ENCODE measurements around the gene PEX19.

Gene PEX19

DNA sequence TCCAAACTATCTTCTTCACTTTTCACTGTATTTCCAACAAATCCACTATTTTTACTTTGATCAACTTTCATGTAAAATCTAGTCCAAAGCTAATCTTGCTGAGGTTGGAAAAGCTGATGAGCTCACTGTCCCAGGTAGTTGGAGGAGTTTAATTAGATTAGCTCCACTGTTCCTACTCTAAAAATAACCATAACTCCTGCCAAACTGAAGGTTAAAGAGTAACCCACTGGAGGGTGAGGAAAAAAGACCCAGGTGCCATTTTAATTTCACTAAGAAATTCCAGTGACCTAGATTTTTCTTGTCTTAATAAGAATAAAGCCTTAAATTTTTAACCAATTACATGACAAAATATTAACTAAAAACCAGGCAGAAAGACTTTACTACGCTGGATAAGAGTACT lies 37.9 kb downstream of the PEX19 start:
- POLR2A ChIA-PET = no interaction called here
- CTCF ChIA-PET = interaction anchor here (1.0 to 1.2 kb wide), 2 partner anchors 12 to 54 kb away, joined by 3 to 5 read pairs; no protein-coding TSS in a partner anchor
- no peak for DNase-seq (ENCODE audit: extremely low spot score)
- no peak for TF ChIP-seq CTCF (IDR thresholded peaks at IDR 0.05; ENCODE audit: control extremely low read depth, extremely low read depth, low read depth, missing control alignments)

DNA sequence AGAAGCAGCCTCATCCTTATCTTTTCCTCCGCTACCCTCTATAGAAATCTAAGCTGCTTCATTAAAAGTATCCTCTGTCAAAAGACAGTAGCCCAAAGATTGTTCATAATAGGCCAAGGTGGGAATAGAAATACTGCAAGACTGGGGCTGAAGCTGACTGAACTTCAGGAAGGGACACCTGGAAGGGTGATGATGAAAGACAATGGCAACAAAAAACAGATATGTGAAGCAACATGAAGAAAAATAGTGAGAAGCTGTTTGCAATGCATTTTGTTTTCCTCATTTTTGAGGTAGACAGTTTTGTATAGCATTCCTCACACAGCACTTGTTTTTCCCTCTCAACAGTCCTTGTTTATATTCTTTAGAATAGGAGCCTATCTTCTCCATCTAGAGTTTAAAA lies 39.5 kb downstream of the PEX19 start:
- ChIA-PET POLR2A (no interaction called here), CTCF (interaction anchor here (1.0 to 4.4 kb wide), 5 partner anchors 10 to 199 kb away, joined by 3 to 24 read pairs (median 5); no protein-coding TSS in a partner anchor)

DNA sequence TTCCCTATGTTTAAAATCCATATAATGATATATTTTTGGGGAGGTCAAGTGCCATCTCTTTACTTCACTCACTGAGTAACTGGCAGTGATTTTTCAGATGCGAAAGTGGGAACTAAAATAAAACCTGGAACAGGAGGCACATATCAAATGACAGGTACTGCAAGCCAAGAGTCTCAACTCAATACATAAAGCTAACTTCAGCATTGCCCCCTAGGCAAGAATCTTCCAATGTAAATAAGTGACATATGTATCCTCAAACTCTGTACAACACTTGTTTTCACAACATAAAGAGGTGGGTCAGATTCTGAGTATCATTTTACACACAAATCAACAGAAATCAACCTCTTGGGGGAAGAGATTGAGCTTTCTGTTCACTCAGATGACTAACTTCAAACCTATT lies 40.7 kb downstream of the PEX19 start:
- ChIA-PET CTCF (interaction anchor here (0.8 to 7.3 kb wide), 7 partner anchors 9 to 197 kb away, joined by 3 to 84 read pairs (median 5); no protein-coding TSS in a partner anchor), POLR2A (no interaction called here)
- no peak for DNase-seq (ENCODE audit: extremely low spot score)
- no peak for TF ChIP-seq CTCF (IDR thresholded peaks at IDR 0.05; ENCODE audit: control extremely low read depth, extremely low read depth, low read depth, missing control alignments)

More for the DNA sequence above, 39.5 kb downstream of the PEX19 start:
- no peak for DNase-seq (ENCODE audit: extremely low spot score)
- TF ChIP-seq CTCF (IDR thresholded peaks at IDR 0.05; ENCODE audit: control extremely low read depth, extremely low read depth, low read depth, missing control alignments) = no peak

DNA sequence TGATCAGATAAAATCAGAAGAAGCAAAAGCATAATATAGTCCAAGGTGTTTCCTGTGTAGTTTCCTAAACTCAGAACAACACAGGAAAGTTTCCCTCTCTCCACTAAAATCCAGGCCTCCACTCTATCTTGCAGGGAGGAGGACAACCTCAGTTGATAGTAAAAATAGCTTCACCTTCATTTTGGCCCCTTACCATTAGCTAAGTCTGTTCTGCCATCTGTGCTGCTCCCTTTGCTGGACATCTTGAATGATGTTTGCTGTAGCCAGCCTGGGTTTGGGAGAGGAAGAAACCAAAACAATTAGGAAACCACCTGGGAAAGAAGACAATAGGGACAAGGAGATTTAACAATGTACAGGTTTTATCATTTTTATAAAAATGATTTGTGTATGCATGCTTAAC lies 41.2 kb downstream of the PEX19 start:
- ChIA-PET POLR2A (no interaction called here), CTCF (interaction anchor here (0.8 to 7.3 kb wide), 6 partner anchors 9 to 82 kb away, joined by 3 to 84 read pairs (median 6); no protein-coding TSS in a partner anchor)
- no peak for DNase-seq (ENCODE audit: extremely low spot score)
- no peak for TF ChIP-seq CTCF (IDR thresholded peaks at IDR 0.05; ENCODE audit: control extremely low read depth, extremely low read depth, low read depth, missing control alignments)

DNA sequence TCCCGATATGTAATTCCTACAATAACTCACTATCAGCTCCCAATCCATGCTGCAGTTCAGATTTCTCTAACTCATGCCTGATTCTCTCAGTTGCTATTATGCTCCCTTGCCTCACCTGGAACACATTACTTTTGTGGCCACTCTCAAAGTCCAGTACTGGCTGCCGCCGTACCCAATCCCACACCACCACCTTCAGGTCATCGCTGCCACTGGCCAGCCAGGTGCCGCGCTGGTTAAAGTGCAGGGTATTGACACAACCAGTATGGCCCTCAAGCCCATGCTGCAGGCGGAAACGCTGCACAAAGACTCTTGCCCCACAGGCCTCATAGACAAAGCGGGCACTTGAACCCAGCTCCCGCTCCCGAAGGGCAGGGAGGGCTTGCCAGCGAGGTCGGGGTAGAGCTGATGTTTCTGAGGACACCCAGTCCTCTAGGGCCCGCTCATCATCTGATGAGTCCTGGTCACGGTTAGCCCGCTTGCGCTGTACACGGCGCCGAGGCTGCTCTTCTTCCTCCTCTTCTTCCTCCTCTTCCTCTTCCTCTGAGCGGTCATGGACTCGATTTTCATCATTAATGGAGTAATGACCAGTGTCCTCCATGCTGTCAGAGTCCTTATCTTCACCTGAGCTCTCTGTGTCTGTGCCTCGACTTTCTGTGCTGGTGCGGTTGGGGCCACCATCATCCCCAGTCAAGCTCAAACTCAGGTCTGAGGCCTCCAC lies 45.2 kb downstream of the PEX19 start:
- TF ChIP-seq CTCF (IDR thresholded peaks at IDR 0.05; ENCODE audit: control extremely low read depth, extremely low read depth, low read depth, missing control alignments) = no peak
- POLR2A ChIA-PET = no interaction called here
- DNase-seq (ENCODE audit: extremely low spot score) = no peak
- CTCF ChIA-PET = interaction anchor here (0.9 to 7.3 kb wide), 13 partner anchors 9 to 193 kb away, joined by 3 to 84 read pairs (median 5); no protein-coding TSS in a partner anchor

DNA sequence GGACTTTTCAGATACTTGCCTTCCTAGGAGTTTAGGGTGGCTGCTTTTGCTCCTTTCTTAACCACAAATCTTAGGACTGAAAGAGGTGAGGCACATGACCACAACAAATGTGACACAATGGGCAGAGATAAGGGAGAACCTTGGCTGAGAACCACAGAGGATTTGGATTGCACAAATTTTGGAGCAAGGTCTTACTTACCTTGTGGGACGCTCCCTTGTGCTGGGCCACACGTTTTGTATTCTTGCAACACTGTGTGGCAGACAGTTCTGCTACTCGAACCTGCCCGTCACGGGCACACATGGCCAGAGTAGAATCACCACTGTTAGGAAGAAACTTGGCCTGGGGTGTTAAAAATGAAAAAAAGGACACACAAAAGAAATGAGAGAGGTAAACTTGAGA lies 46.5 kb downstream of the PEX19 start:
- ChIA-PET CTCF (interaction anchor here (1.4 to 7.3 kb wide), 7 partner anchors 10 to 192 kb away, joined by 3 to 84 read pairs (median 6); no protein-coding TSS in a partner anchor), POLR2A (no interaction called here)
- no peak for TF ChIP-seq CTCF (IDR thresholded peaks at IDR 0.05; ENCODE audit: control extremely low read depth, extremely low read depth, low read depth, missing control alignments)
- no peak for DNase-seq (ENCODE audit: extremely low spot score)

Measured in GM10248 (cell line).